Fibroblast of lung (primary cell): ENCODE data around the gene WIPF1. TPM values are rescaled to one million over a fixed set of nuclear protein-coding genes. Genes with fewer than 3 reads are reported as not detected.

ENCODE experiments used
- DNase-seq, 2 donors: peaks; one replicate each; pipeline versions ENCODE4 v3.0.0 to v3.0.0-alpha.2; 2010; ENCODE audit warnings: low read depth in 2 of 2
- H2AFZ ChIP-seq: 2 replicates; pipeline ENCODE4 v1.5.1; 2012; ENCODE audit warnings: low read length, control low read depth, inconsistent platforms
- H3K27ac ChIP-seq: 2 replicates; pipeline ENCODE4 v1.5.1; 2011; ENCODE audit warnings: low read length, control low read depth; ENCODE audit not compliant: insufficient read depth
- H3K27me3 ChIP-seq: 2 replicates; pipeline ENCODE4 v1.5.1; 2011; ENCODE audit warnings: mild to moderate bottlenecking, low read length; ENCODE audit not compliant: control insufficient read depth, insufficient read depth
- H3K36me3 ChIP-seq: 2 replicates; pipeline ENCODE4 v1.5.1; 2011; ENCODE audit warnings: low read length; ENCODE audit not compliant: control insufficient read depth, insufficient read depth
- H3K4me1 ChIP-seq: 2 replicates; pipeline ENCODE4 v1.5.1; 2011; ENCODE audit warnings: low read length; ENCODE audit not compliant: control insufficient read depth, insufficient read depth; ENCODE audit errors: extremely low read depth
- H3K4me2 ChIP-seq: 2 replicates; pipeline ENCODE4 v1.5.1; 2011; ENCODE audit warnings: low read length, control low read depth; ENCODE audit not compliant: insufficient read depth; ENCODE audit errors: extremely low read depth
- H3K4me3 ChIP-seq, 4 experiments: fragments of 200-600 bp in 1 of 4; sonication (generic) in 1 of 4; replicated peaks in 1 of 4; 2 replicates each; pipeline ENCODE4 v1.5.1; 2011 to 2016; ENCODE audit warnings: low read length in 4 of 4, low read depth in 3 of 4, mild to moderate bottlenecking in 3 of 4, control low read depth in 2 of 4, inconsistent platforms in 1 of 4, mixed read lengths in 1 of 4; ENCODE audit not compliant: insufficient read depth in 1 of 4; ENCODE audit errors: control extremely low read depth in 1 of 4
- H3K79me2 ChIP-seq: 2 replicates; pipeline ENCODE4 v1.5.1; 2012; ENCODE audit warnings: mild to moderate bottlenecking, low read length, inconsistent platforms; ENCODE audit not compliant: control insufficient read depth, insufficient read depth
- H3K9ac ChIP-seq: 2 replicates; pipeline ENCODE4 v1.5.1; 2011; ENCODE audit warnings: mild to moderate bottlenecking, low read length, control low read depth; ENCODE audit not compliant: insufficient read depth
- H3K9me3 ChIP-seq: 2 replicates; pipeline ENCODE4 v1.5.1; 2012; ENCODE audit warnings: low read depth, low read length; ENCODE audit not compliant: control insufficient read depth, insufficient read depth
- H4K20me1 ChIP-seq: 2 replicates; pipeline ENCODE4 v1.5.1; 2011; ENCODE audit warnings: low read length; ENCODE audit not compliant: control insufficient read depth, insufficient read depth; ENCODE audit errors: extremely low read depth
- CTCF ChIP-seq, 2 donors: IDR thresholded peaks in 1 of 2; conservative IDR thresholded peaks in 1 of 2; 1 replicate in 1 of 2; 2 replicates in 1 of 2; pipeline ENCODE4 v1.5.1; 2011 to 2012; ENCODE audit warnings: low read length in 2 of 2, control low read depth in 1 of 2, inconsistent platforms in 1 of 2, low read depth in 1 of 2, mild to moderate bottlenecking in 1 of 2
- EZH2 ChIP-seq: IDR thresholded peaks from 2 replicates; pipeline ENCODE4 v1.5.1; 2012; ENCODE audit warnings: low read length, control low read depth, mild to moderate bottlenecking; ENCODE audit errors: missing control alignments
- polyA plus RNA-seq, 2 donors: library from polyadenylated mRNA; depleted of rRNA in 1 of 2; stranded (reverse) in 1 of 2; unstranded in 1 of 2; fragments of >200 nt; gene quantifications; 2 replicates each; pipeline ENCODE4 v1.2.1, GENCODE V29; 2011 to 2012; ENCODE audit warnings: missing spikeins in 1 of 2
- total RNA-seq: library from RNA; depleted of rRNA; stranded (reverse); fragments of >200 nt; gene quantifications from 2 replicates; pipeline ENCODE4 v1.2.1, GENCODE V29; 2014

WIPF1 gene
- total and polyA plus RNA-seq, 2 donors (not counting 1 experiment from before 2014, with no cell fraction given) = 10.7 to 23.6 TPM

GRCh38 chr2:174524527-174524926, 73.1 kb downstream of the WIPF1 start:
- Histone ChIP-seq H3K4me1 (no peaks in the 10 kb centered on the region), H3K36me3 (no peaks in the 10 kb centered on the region), H3K9me3 (no peaks in the 10 kb centered on the region), H3K27ac (no peak overlapping the region), H3K4me3 (no peak overlapping the region), H3K79me2 (no peaks in the 10 kb centered on the region), H4K20me1 (no peaks in the 10 kb centered on the region), H2AFZ (no peak overlapping the region), H3K27me3 (no peaks in the 10 kb centered on the region), H3K4me2 (no peak overlapping the region), H3K9ac (no peak overlapping the region)
- DNase-seq = no peak
- TF ChIP-seq EZH2 (no peak), CTCF (conservative IDR thresholded peaks at IDR 0.05 in 1 of 2, IDR thresholded peaks at IDR 0.05 in 1 of 2; ENCODE audit: low read depth in 1 of 2, low read length in 2 of 2) (no peak)

GRCh38 chr2:174522553-174522952, 75.1 kb downstream of the WIPF1 start:
- Histone ChIP-seq H3K4me3 (no peak overlapping the region), H3K9ac (no peak overlapping the region), H3K79me2 (no peaks in the 10 kb centered on the region), H3K36me3 (no peaks in the 10 kb centered on the region), H3K27me3 (no peaks in the 10 kb centered on the region), H3K4me1 (no peaks in the 10 kb centered on the region), H3K27ac (no peak overlapping the region), H3K9me3 (no peaks in the 10 kb centered on the region), H2AFZ (no peak overlapping the region), H3K4me2 (no peak overlapping the region), H4K20me1 (no peaks in the 10 kb centered on the region)
- DNase-seq = peak; percentile 5 to 31
- TF ChIP-seq CTCF (conservative IDR thresholded peaks at IDR 0.05 in 1 of 2, IDR thresholded peaks at IDR 0.05 in 1 of 2; ENCODE audit: low read depth in 1 of 2, low read length in 2 of 2) = peak; percentile 19 to 20
- no peak for TF ChIP-seq EZH2

GRCh38 chr2:174518395-174518794, 79.2 kb downstream of the WIPF1 start:
- H3K4me3 ChIP-seq = no peak overlapping the region
- no peaks in the 10 kb centered on the region for H4K20me1 ChIP-seq
- no peak overlapping the region for H3K27ac ChIP-seq
- TF ChIP-seq EZH2 (no peak), CTCF (conservative IDR thresholded peaks at IDR 0.05 in 1 of 2, IDR thresholded peaks at IDR 0.05 in 1 of 2; ENCODE audit: low read depth in 1 of 2, low read length in 2 of 2) (no peak)
- no peak overlapping the region for H3K9ac ChIP-seq
- H3K36me3 ChIP-seq = no peaks in the 10 kb centered on the region
- H3K9me3 ChIP-seq = no peaks in the 10 kb centered on the region
- no peak overlapping the region for H3K4me2 ChIP-seq
- H3K27me3 ChIP-seq = no peaks in the 10 kb centered on the region
- no peak overlapping the region for H2AFZ ChIP-seq
- no peaks in the 10 kb centered on the region for H3K4me1 ChIP-seq
- H3K79me2 ChIP-seq = no peaks in the 10 kb centered on the region
- DNase-seq = no peak
